ENCODE data around the gene C9orf152. TPM values are rescaled to one million over a fixed set of nuclear protein-coding genes. Genes with fewer than 3 reads are reported as not detected.
"Not testable (repeated sequence)": the region's sequence is repeated elsewhere in the genome, so short reads cannot be mapped to it uniquely, and the experiment has no call there.

The C9orf152 gene
- polyA plus RNA-seq, 1 donor: 0.45 TPM

GRCh38 chr9:110214586-110215355, 6.8 kb upstream of the C9orf152 start:
- no peak for DNase-seq

DNA sequence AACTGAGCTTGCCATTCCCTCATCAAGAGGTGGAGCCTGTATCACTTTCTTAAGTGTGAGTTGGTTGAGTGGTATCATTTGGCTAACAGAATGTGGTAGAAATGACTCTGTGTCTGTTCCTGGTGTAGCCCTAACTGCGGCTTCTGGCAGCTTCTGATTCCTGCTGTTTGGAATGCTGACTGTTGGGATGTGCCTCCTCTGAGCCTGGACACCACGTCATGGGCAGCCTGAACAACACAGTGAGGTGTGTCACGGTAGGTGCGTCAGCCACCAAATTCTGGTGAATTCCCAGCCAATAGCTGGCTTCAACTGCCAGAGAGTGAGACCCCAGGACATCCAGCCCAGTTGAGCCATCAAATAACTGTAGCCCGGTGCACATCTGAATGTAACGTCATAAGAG, 6.1 kb upstream of the C9orf152 start:
- no peak for DNase-seq

- DNase-seq: no peak
Measured at GRCh38 chr9:110213413-110214044, 5.6 kb upstream of the C9orf152 start.

GRCh38 chr9:110207071-110207641, 803 bp downstream of the C9orf152 start:
- DNase-seq: no peak

DNA sequence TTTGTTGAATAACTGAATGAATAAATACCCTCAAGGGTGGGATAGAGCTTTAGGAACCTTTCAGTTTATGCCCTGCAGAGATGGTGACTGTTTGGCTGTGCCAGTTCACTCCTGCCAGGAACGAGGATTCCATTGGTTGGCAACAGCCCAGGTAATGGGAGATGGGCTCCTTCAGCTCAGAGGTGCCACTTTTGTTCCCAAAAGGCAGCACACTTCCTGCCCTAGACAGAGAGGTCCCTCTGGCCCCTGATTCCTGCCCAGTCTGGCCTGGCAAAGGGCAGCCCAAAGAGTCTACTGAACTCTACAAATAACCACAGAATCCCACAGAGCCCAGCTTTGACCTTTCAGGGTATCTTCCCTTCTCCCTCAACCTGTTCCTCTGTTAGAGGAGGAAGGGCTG, 1.6 kb downstream of the C9orf152 start:
- no peak for DNase-seq

DNA sequence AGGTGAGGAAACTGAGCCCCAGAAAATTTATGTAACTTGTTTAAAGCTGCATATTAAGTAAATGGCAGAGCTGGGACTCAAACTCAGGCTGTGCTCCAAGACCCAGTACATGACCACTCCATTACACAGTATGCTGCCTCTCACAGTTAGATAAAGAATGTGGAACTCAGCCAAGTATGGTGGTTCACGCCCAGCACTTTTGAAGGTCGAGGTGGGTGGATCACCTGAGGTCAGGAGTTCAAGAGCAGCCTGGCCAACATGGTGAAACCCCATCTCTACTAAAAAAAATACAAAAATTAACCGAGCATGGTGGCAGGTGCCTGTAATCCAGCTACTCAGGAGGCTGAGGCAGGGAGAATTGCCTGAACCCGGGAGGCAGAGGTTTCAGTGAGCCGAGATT, 2.3 kb downstream of the C9orf152 start:
- not testable (repeated sequence) for DNase-seq

DNA sequence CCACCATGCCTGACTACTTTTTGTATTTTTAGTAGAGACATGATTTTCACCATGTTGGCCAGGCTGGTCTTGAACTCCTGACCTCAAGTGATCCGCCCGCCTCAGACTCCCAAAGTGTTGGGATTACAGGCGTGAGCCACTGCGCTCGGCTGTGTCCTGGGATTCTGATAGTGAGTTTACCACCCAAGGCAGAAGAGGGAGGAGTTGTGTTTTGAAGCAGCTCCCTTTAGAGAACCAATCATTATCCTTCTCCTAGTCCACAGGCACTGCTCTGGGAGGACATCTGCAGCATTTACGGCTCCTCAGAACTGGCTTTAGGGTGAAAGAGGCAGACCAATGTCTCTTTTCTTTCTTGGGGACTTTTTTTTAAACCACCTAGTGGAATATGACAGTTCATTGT, 5.7 kb downstream of the C9orf152 start:
- DNase-seq: no peak

- no peak for DNase-seq
Measured at GRCh38 chr9:110199643-110200042, 8.3 kb downstream of the C9orf152 start.

DNA sequence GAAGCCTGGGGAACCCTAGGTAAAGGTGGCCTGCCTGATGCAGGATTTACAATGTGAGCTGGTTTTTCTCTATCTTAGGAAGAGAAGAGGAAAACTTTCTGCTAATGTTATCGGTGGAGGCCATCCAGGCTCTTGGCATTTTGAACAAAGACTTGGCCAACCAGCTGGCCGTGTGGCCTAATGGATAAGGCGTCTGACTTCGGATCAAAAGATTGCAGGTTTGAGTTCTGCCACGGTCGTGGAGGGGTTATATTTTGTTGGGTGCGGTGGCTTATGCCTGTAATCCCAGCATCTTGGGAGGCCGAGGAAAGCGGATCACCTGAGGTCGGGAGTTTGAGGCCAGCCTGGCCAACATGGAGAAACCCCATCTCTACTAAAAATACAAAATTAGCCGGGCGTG, 9.6 kb downstream of the C9orf152 start:
- no peak for DNase-seq

DNA sequence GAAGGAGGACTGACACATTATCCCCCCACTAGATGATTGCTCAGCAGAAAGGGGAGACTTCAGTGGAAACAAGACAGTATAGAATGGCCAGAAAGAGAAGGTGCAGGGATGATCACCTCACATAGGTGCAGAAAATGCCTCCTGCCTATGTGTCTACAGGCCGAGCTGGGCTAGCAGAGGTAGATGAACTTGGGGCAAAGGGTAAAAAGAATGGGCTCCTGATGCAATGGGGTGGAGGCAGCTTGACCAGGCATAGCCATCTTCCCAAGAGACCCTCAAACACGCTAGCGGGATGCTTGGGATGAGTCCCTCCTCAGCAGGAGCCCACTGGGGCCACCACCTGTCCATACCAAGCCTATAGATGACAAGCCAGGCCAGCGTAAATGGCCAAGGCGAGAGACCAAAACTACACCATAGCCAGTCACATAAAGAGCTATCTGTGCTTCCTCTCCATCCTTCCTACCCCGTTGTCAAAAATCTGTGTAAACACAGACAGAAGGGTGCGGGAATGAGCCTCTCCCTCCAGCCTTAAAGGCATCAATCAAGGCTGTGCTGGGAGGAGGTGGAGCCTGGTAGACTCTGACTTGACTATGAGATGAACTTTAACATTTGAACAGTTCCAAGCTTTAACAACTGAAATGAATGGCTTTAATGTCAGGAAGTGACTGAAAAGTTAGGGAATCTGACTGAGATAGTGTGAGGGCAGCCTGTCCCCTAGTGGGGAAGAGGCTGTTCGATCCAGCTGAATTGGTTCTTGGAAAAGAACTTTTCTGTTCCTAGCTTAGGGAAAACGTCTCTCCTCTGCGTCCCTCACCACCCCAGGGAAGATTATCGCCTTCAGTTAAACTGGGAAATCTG, 10.4 kb downstream of the C9orf152 start:
- no peak for DNase-seq

- not testable (repeated sequence) for DNase-seq
Measured at GRCh38 chr9:110196084-110196499, 11.9 kb downstream of the C9orf152 start.

DNA sequence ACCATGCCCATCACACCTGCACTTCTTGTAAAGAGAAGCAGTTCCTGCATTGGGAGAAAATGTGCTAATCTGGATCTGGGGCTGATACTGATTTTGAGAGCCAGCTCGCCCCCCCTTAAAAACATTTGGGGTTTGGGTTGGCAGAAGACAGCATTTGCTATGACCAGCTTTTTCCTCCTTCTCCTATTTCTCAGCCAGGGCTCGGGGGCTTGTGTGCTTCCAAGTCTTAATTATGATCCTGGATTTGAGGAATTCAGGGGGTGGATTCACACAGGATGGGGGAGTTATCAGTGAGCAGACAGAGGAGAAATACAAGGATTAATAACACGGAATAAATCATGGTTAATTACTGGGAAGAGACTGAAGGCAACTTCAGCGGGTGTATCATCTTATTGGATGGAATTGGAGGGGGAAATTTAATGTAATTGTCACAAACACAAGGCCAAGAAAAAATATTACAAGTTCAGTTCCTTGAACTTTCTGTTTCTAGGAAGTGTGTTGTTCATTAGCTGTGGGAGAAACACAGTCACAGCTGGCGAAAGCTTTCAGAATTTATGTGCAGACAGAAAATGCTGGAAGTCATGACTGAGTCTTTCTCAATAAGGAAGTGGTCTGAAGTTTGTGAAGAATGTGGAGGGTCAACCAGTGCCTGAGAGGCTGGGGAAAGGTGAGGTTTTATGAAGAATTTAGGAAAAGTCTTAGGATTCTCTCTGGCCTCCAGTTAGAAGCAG, 15.3 kb downstream of the C9orf152 start:
- peak; percentile 81 for DNase-seq

DNA sequence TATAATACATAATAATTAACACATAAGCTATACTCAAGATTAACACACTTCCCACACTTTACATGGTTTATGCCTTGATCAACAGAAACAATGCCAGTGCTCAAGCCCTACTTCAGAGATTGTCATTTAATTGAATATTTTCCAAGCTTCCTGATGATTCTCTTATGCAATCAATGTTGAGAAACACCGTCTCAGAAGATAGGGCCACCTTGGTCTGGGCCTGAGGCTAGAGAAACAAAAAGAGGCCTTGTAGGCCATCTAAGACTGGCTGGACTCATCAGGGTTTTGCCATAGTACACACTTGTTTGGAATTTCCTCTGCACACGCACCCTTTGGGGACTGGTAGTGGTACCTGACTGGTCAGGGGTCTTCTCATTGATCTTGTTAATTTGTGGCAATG, 16.3 kb downstream of the C9orf152 start:
- no peak for DNase-seq

- no peak for DNase-seq
Measured at GRCh38 chr9:110189559-110190320, 18.2 kb downstream of the C9orf152 start.

GRCh38 chr9:110188991-110189390, 19.0 kb downstream of the C9orf152 start:
- no peak for DNase-seq

- DNase-seq: no peak
Measured at GRCh38 chr9:110188101-110188500, 19.9 kb downstream of the C9orf152 start.

DNA sequence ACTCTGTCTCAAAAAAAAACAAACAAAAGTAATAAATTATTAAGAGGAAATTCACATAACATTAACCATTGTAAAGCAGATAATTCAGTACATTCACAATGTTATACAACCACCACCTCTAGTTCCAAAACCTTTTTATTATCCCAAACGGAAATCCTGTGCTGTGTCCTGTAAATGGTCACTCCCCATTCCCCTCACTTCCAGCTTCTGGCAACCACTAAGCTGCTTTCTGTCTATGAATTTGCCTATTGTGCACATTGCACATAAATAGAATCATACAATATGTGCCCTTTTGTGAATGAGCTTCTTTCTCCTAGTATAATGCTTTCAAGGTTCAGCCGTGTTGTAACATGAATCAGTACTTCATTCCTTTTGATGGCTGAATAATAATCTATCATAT, 20.8 kb downstream of the C9orf152 start:
- no peak for DNase-seq

DNA sequence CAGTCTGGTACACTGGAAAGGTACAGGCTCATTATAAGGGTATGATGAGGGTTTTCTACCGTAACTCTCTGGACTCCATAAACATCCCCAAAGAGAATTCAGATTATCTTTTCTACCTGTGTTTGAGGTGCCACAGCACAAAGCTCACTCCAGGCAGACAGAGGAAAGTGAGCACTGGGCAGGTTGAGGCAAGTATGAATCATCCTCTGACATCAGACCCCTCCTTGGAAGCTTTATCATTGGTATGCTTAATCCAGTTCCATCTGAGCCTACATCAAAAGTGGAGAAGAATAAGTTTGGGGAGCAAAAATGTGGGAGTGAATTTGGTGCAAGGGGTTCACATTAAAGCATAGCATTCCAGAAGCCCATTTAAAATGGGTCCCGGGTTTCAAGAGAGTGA, 21.7 kb downstream of the C9orf152 start:
- DNase-seq: no peak

DNA sequence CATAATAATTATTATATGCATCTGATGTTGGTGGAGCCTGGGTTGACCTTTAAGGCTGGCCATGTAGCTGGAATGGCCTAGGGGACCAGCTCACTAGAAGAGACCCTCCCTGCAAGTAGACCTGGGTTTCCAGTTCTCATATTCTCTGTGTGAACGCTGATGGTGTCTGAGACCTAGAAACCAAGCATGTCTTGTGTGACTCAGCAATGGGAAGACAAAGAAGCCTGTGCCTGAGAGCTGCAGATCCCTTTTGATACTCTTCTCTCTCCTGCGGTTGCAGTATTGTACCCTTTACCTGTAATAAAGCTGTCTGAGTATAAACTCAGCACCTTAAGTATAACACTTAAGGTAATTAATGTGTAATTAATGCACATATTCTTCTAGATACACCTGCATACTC, 22.2 kb downstream of the C9orf152 start:
- no peak for DNase-seq

DNA sequence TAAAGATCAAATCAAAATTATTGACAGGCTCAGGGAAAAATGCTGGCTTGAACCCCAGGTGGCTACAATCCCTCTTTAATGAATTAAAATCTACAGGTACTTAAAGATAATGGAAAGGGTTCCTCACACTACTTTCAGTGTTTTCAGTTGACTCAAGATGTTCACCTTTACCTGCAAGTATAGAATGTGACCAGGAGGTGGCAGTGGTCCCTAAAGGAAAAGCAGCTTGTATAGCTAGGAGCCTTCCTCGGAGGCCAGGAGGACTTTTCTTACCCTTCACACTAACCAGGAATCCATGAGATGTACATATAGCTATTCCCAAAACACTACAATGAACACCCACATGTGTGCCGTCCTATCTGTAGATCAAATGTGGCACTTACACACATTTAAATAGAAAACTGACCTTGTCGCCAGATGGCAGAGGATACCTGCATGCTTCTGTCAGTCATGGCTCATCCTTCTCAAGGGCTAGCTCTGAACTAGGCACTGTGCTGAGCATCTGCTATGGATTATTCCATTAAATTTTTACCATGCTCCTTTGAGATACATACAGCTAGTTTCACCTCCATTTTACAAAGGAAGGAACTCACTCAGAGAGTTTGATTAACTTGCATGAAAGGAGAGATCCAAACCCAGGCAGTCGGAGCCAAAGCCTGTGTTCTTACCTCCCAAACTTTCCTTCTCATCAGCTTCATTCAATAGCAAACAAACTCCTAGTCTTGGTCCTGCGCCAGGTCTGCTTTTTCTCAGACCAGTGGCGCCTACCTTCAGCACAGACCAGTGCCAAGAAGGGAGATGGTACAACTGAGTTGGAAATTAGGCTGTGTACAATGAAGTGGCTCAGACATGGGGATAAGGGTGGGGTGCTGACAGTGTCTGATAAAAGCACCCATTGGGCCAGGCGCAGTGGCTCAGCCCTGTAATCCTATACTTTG, 24.5 kb downstream of the C9orf152 start:
- peak; percentile 75 for DNase-seq

Data from left kidney (tissue), 2 donors.